WTC11 (cell line): ENCODE data around the gene TCEANC2. TPM values are rescaled to one million over a fixed set of nuclear protein-coding genes. Genes with fewer than 3 reads are reported as not detected.

Experiments
- ATAC-seq: fragments of 200-7000 bp; cut with Tn5 transposase; 2 replicates; pipeline ENCODE4 v1.10.0; 2021; ENCODE audit warnings: mild to moderate bottlenecking, moderate library complexity
- CTCF ChIA-PET: fragments of 300-600 bp; sonication (Branson Sonifier 250); formaldehyde crosslinking; loops from one replicate; lab custom pipeline; 2021; ENCODE audit warnings: antibody characterized with exemption; lab: Charles Lee
- POLR2A ChIA-PET: fragments of 350-600 bp; sonication (Branson Sonifier 250); formaldehyde crosslinking; loops from one replicate; lab custom pipeline; 2021; ENCODE audit warnings: antibody characterized with exemption; lab: Charles Lee
- DNase-seq: peaks from one replicate; pipeline ENCODE4 v3.0.0; 2021; ENCODE audit warnings: low spot score
- H3K27ac Mint-ChIP-seq: 2 replicates; pipeline ENCODE4 v1.8.0; 2021; ENCODE audit warnings: mixed read lengths
- H3K27me3 Mint-ChIP-seq: 2 replicates; pipeline ENCODE4 v1.8.0; 2021; ENCODE audit warnings: low read depth, mild to moderate bottlenecking, moderate library complexity, mixed read lengths
- H3K36me3 Mint-ChIP-seq: 2 replicates; pipeline ENCODE4 v1.8.0; 2021; ENCODE audit warnings: mixed read lengths
- H3K4me1 Mint-ChIP-seq: 2 replicates; pipeline ENCODE4 v1.8.0; 2022; ENCODE audit warnings: mixed read lengths
- H3K4me3 Mint-ChIP-seq: 2 replicates; pipeline ENCODE4 v1.8.0; 2021; ENCODE audit warnings: mild to moderate bottlenecking, moderate library complexity, mixed read lengths
- H3K9me3 Mint-ChIP-seq: 2 replicates; pipeline ENCODE4 v1.8.0; 2021; ENCODE audit warnings: mixed read lengths
- CBFB ChIP-seq: sonication (generic); formaldehyde crosslinking; IDR thresholded peaks from 2 replicates; pipeline ENCODE4 v1.8.1; 2022; ENCODE audit warnings: mild to moderate bottlenecking, low read depth, missing genetic modification reagents
- CREM ChIP-seq: sonication (generic); formaldehyde crosslinking; IDR thresholded peaks from 2 replicates; pipeline ENCODE4 v1.8.1; 2022; ENCODE audit warnings: mild to moderate bottlenecking, missing genetic modification reagents, moderate library complexity
- CTCF ChIP-seq: fragments of 200-600 bp; IDR thresholded peaks from 2 replicates; pipeline ENCODE4 v1.8.0; 2022; ENCODE audit warnings: antibody characterized with exemption
- E2F5 ChIP-seq: sonication (generic); formaldehyde crosslinking; IDR thresholded peaks from 2 replicates; pipeline ENCODE4 v1.8.1; 2022; ENCODE audit warnings: mild to moderate bottlenecking, moderate library complexity, missing genetic modification reagents
- NFATC4 ChIP-seq: fragments of 250-450 bp; sonication (Bioruptor Pico); IDR thresholded peaks from 2 replicates; pipeline ENCODE4 v1.9.0; 2021; ENCODE audit warnings: mild to moderate bottlenecking
- NFE2L1 ChIP-seq: sonication (generic); formaldehyde crosslinking; IDR thresholded peaks from 2 replicates; pipeline ENCODE4 v1.8.1; 2023; ENCODE audit warnings: missing genetic modification reagents
- NR1H2 ChIP-seq: sonication (generic); formaldehyde crosslinking; IDR thresholded peaks from 2 replicates; pipeline ENCODE4 v1.9.0; 2021; ENCODE audit warnings: mild to moderate bottlenecking, moderate library complexity, missing genetic modification reagents
- RORB ChIP-seq: fragments of 250-450 bp; sonication (Bioruptor Pico); IDR thresholded peaks from 2 replicates; pipeline ENCODE4 v1.9.0; 2021; ENCODE audit warnings: mild to moderate bottlenecking
- SMAD3 ChIP-seq: sonication (generic); formaldehyde crosslinking; IDR thresholded peaks from 2 replicates; pipeline ENCODE4 v1.8.0; 2022; ENCODE audit warnings: missing genetic modification reagents, mild to moderate bottlenecking, borderline replicate concordance
- SOX15 ChIP-seq: fragments of 250-450 bp; sonication (Bioruptor Pico); IDR thresholded peaks from 2 replicates; pipeline ENCODE4 v1.9.0; 2021; ENCODE audit warnings: mild to moderate bottlenecking
- SP1 ChIP-seq: sonication (generic); formaldehyde crosslinking; conservative IDR thresholded peaks from 2 replicates; pipeline ENCODE4 v1.8.1; 2022; ENCODE audit warnings: missing genetic modification reagents
- TEAD4 ChIP-seq: sonication (generic); formaldehyde crosslinking; IDR thresholded peaks from 2 replicates; pipeline ENCODE4 v1.8.0; 2022; ENCODE audit warnings: mild to moderate bottlenecking, missing genetic modification reagents
- TP53 ChIP-seq: sonication (generic); formaldehyde crosslinking; IDR thresholded peaks from 2 replicates; pipeline ENCODE4 v1.8.1; 2023; ENCODE audit warnings: mild to moderate bottlenecking, missing genetic modification reagents
- ZNF121 ChIP-seq: sonication (generic); formaldehyde crosslinking; IDR thresholded peaks from 2 replicates; pipeline ENCODE4 v1.8.0; 2023; ENCODE audit warnings: missing genetic modification reagents
- ZNF138 ChIP-seq: sonication (generic); formaldehyde crosslinking; conservative IDR thresholded peaks from 2 replicates; pipeline ENCODE4 v1.8.1; 2022; ENCODE audit warnings: mild to moderate bottlenecking, moderate library complexity, missing genetic modification reagents
- total RNA-seq: library from RNA; stranded (reverse); gene quantifications from 3 replicates; pipeline ENCODE4 v1.2.3, GENCODE V29; 2021
- TF ChIP-seq, protein P1 (sequence below): sonication (generic); formaldehyde crosslinking; IDR thresholded peaks from 2 replicates; pipeline ENCODE4 v1.8.0; 2023; ENCODE audit warnings: mild to moderate bottlenecking, missing genetic modification reagents
- TF ChIP-seq, protein P2 (sequence below): fragments of 250-450 bp; sonication (Bioruptor Pico); IDR thresholded peaks from 2 replicates; pipeline ENCODE4 v1.9.0; 2021; ENCODE audit warnings: mild to moderate bottlenecking
- TF ChIP-seq, protein P3 (sequence below): sonication (generic); formaldehyde crosslinking; IDR thresholded peaks from 2 replicates; pipeline ENCODE4 v1.8.1; 2023; ENCODE audit warnings: mild to moderate bottlenecking, moderate library complexity, missing genetic modification reagents
- TF ChIP-seq, protein P4 (sequence below): sonication (generic); formaldehyde crosslinking; IDR thresholded peaks from 2 replicates; pipeline ENCODE4 v1.8.1; 2023; ENCODE audit warnings: mild to moderate bottlenecking, missing genetic modification reagents
- TF ChIP-seq, protein P5 (sequence below): sonication (generic); formaldehyde crosslinking; IDR thresholded peaks from 2 replicates; pipeline ENCODE4 v1.8.0; 2022; ENCODE audit warnings: missing genetic modification reagents
- TF ChIP-seq, protein P6 (sequence below): sonication (generic); formaldehyde crosslinking; IDR thresholded peaks from 2 replicates; pipeline ENCODE4 v1.8.0; 2022; ENCODE audit warnings: mild to moderate bottlenecking, missing genetic modification reagents

Gene TCEANC2
- total RNA-seq, 1 experiment from 2014 or later = 6.3 TPM

DNA sequence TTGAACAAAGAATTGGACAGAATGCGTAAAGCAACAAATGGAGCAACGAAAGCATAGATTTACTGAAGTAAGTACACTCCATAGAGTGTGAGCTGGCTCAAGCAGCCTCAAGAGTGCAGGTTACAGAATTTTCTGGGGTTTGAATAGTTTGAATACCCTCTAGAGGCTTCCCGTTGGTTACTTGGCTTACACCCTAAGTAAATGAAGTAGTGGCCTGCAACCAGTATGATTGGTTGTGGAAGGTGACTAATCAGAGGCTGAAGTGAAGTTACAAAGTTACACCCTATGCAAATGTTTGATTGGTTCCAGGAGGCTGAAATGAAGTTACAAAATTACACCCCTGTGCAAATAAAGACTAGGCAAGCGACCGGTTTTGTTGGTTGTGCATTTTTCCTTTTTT lies 10.9 kb downstream of the TCEANC2 start (continued):
- TF ChIP-seq, protein P1, sequence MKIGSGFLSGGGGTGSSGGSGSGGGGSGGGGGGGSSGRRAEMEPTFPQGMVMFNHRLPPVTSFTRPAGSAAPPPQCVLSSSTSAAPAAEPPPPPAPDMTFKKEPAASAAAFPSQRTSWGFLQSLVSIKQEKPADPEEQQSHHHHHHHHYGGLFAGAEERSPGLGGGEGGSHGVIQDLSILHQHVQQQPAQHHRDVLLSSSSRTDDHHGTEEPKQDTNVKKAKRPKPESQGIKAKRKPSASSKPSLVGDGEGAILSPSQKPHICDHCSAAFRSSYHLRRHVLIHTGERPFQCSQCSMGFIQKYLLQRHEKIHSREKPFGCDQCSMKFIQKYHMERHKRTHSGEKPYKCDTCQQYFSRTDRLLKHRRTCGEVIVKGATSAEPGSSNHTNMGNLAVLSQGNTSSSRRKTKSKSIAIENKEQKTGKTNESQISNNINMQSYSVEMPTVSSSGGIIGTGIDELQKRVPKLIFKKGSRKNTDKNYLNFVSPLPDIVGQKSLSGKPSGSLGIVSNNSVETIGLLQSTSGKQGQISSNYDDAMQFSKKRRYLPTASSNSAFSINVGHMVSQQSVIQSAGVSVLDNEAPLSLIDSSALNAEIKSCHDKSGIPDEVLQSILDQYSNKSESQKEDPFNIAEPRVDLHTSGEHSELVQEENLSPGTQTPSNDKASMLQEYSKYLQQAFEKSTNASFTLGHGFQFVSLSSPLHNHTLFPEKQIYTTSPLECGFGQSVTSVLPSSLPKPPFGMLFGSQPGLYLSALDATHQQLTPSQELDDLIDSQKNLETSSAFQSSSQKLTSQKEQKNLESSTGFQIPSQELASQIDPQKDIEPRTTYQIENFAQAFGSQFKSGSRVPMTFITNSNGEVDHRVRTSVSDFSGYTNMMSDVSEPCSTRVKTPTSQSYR (CRISPR knock-in tag) = no peak
- TF ChIP-seq NFE2L1 (CRISPR knock-in tag) (no peak), ZNF121 (no peak), RORB (CRISPR knock-in tag) (no peak), E2F5 (CRISPR knock-in tag) (no peak), SMAD3 (no peak), NFATC4 (CRISPR knock-in tag) (no peak), SOX15 (CRISPR knock-in tag) (no peak), CTCF (no peak)
- TF ChIP-seq, protein P2, sequence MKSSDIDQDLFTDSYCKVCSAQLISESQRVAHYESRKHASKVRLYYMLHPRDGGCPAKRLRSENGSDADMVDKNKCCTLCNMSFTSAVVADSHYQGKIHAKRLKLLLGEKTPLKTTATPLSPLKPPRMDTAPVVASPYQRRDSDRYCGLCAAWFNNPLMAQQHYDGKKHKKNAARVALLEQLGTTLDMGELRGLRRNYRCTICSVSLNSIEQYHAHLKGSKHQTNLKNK (CRISPR knock-in tag) = no peak
- TF ChIP-seq, protein P3, sequence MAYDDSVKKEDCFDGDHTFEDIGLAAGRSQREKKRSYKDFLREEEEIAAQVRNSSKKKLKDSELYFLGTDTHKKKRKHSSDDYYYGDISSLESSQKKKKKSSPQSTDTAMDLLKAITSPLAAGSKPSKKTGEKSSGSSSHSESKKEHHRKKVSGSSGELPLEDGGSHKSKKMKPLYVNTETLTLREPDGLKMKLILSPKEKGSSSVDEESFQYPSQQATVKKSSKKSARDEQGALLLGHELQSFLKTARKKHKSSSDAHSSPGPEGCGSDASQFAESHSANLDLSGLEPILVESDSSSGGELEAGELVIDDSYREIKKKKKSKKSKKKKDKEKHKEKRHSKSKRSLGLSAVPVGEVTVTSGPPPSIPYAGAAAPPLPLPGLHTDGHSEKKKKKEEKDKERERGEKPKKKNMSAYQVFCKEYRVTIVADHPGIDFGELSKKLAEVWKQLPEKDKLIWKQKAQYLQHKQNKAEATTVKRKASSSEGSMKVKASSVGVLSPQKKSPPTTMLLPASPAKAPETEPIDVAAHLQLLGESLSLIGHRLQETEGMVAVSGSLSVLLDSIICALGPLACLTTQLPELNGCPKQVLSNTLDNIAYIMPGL = no peak

DNA sequence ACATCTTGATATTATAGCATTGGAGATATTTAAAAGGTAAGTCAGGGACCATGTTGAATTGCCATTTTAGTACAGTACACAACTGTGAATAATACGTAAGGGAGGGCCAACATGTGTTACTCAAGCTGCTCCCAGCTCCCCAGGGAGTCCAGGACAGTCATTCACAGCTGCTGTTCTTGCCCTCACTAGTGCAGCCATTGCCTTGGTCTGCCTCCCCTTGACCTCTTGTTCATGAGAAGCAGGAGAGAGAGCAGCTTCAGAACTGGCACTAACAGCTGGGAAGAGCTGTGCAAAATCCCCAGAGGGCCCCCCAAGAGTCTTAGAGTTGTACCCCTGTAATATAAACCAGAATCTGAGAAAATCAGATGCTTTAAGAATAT lies 16.4 kb downstream of the TCEANC2 start:
- Mint-ChIP-seq H3K27ac (no peak overlapping the region), H3K36me3 (peaks cover 15% of the 10 kb centered on the region), H3K4me1 (no peaks in the 10 kb centered on the region), H3K9me3 (0 out of 2 replicates have a peak, but pooled peaks cover 3% of the 10 kb centered on the region), H3K4me3 (no peak overlapping the region), H3K27me3 (no peaks in the 10 kb centered on the region)
- ATAC-seq = peak; percentile 26; the same call in 1 of the 2 replicates
- CTCF ChIA-PET = interaction anchor here (1.0 to 1.8 kb wide), 3 partner anchors 12 to 112 kb away, joined by 4 to 6 read pairs (median 4); no protein-coding TSS in a partner anchor
- no peak for DNase-seq
- POLR2A ChIA-PET = interaction anchor here (0.6 kb wide), 1 partner anchor 676 kb away, joined by 3 read pairs; no protein-coding TSS in a partner anchor
- TF ChIP-seq NR1H2 (CRISPR knock-in tag) = no peak
- TF ChIP-seq TP53 (CRISPR knock-in tag) = no peak
- no peak for TF ChIP-seq CBFB (CRISPR knock-in tag)
- TF ChIP-seq, protein P4, sequence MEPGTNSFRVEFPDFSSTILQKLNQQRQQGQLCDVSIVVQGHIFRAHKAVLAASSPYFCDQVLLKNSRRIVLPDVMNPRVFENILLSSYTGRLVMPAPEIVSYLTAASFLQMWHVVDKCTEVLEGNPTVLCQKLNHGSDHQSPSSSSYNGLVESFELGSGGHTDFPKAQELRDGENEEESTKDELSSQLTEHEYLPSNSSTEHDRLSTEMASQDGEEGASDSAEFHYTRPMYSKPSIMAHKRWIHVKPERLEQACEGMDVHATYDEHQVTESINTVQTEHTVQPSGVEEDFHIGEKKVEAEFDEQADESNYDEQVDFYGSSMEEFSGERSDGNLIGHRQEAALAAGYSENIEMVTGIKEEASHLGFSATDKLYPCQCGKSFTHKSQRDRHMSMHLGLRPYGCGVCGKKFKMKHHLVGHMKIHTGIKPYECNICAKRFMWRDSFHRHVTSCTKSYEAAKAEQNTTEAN (CRISPR knock-in tag) = no peak
- TF ChIP-seq E2F5 (CRISPR knock-in tag) = no peak
- TF ChIP-seq CREM (CRISPR knock-in tag) = no peak
- TF ChIP-seq, protein P5, sequence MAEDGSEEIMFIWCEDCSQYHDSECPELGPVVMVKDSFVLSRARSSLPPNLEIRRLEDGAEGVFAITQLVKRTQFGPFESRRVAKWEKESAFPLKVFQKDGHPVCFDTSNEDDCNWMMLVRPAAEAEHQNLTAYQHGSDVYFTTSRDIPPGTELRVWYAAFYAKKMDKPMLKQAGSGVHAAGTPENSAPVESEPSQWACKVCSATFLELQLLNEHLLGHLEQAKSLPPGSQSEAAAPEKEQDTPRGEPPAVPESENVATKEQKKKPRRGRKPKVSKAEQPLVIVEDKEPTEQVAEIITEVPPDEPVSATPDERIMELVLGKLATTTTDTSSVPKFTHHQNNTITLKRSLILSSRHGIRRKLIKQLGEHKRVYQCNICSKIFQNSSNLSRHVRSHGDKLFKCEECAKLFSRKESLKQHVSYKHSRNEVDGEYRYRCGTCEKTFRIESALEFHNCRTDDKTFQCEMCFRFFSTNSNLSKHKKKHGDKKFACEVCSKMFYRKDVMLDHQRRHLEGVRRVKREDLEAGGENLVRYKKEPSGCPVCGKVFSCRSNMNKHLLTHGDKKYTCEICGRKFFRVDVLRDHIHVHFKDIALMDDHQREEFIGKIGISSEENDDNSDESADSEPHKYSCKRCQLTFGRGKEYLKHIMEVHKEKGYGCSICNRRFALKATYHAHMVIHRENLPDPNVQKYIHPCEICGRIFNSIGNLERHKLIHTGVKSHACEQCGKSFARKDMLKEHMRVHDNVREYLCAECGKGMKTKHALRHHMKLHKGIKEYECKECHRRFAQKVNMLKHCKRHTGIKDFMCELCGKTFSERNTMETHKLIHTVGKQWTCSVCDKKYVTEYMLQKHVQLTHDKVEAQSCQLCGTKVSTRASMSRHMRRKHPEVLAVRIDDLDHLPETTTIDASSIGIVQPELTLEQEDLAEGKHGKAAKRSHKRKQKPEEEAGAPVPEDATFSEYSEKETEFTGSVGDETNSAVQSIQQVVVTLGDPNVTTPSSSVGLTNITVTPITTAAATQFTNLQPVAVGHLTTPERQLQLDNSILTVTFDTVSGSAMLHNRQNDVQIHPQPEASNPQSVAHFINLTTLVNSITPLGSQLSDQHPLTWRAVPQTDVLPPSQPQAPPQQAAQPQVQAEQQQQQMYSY (CRISPR knock-in tag) = no peak
- no peak for TF ChIP-seq SP1 (CRISPR knock-in tag)
- TF ChIP-seq ZNF138 (CRISPR knock-in tag) = no peak
- TF ChIP-seq TEAD4 (CRISPR knock-in tag) = no peak
- TF ChIP-seq, protein P6, sequence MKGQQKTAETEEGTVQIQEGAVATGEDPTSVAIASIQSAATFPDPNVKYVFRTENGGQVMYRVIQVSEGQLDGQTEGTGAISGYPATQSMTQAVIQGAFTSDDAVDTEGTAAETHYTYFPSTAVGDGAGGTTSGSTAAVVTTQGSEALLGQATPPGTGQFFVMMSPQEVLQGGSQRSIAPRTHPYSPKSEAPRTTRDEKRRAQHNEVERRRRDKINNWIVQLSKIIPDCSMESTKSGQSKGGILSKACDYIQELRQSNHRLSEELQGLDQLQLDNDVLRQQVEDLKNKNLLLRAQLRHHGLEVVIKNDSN (CRISPR knock-in tag) = no peak
